Measurements from ENCODE around the gene TSC22D2.

Gene TSC22D2

DNA sequence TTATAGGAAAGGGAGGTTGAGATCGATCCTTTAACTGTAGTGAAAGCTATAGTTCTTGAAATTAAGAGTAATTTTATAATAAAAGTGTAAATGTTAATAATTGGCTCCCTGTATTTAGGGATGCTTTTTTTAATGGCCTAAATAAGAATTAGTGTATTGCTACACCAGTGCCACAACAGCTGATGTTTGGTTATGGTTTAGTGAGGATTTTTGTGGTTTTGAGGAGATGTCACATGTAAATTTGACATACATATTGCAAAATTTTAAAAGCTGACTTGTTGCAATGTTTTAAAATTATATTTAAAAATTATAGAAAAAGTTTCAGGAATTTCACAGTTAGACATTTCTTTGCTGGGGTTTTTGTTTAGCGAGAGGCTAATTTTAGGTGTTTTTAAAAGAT is 3.9 kb downstream of the TSC22D2 start:
- DNase-seq (ENCODE audit: low read depth in 2 of 2, low spot score in 1 of 2) = no peak

DNA sequence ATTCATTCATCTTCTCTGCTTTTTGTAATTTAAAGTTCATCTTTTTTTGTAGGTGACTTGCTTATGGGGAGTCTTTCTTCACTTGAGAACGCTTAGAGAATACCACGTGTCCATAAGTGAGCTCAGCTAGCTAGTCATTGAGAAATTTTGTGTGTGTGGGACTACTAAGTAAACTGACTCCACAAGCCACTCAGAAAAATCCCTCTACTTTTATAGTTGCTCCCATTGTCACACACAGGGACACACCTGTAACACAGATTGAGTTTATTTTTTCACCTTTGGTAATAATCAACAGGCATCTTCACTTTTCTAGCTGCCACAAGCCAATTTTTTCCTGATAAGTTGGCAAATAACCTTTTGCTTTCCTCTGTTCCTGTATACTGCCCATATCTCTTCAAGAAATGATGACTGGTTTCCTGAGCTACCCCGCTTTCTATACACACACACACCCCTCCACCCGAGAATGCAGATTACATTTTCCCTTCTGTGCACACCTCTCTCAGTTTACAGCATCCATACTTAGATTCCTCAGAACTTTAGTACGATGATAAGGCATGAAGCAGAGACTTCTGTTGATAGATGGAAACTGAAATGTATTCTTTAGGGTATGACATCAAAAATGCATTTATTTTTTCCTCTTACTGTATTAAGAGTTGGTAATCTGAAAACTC is 4.6 kb downstream of the TSC22D2 start:
- no peak for DNase-seq (ENCODE audit: low read depth in 2 of 2, low spot score in 1 of 2)

DNA sequence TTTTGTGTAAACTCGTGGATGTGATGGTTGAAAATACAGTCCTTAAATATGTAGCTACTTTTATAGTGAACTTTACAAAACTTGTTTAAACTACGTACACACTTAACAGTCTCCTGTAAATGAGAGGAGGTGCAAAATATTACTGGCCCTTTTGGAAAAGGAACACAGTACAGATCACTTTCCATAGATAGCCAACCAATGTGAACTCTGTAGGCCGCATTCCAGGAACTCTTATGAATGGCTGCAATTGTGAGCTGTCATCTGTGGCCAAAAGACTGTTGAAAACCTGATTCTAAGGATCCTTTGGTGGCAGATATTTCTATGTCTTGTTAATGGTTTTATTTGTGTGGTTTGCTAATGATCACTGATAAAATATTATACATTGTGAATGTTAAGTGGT is 6.2 kb downstream of the TSC22D2 start:
- no peak for DNase-seq (ENCODE audit: low read depth in 2 of 2, low spot score in 1 of 2)

DNA sequence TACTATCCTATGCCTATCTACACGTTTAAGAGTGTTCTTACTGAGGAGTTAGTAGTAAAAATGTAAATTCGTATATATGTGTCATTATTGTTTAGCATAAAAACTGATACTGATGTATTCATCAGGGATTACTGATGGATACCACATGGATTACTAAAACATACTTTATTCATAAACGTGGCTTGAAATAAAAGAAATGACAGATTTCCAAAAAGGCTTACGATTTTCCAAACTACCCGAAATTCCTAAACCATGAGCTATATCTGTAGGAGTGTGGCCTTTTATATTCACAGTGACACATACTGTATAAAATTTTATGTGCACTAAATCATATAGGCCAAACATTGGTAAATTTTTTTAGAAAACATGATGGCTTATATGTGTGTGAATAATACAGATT is 6.9 kb downstream of the TSC22D2 start:
- DNase-seq (ENCODE audit: low read depth in 2 of 2, low spot score in 1 of 2) = no peak

DNA sequence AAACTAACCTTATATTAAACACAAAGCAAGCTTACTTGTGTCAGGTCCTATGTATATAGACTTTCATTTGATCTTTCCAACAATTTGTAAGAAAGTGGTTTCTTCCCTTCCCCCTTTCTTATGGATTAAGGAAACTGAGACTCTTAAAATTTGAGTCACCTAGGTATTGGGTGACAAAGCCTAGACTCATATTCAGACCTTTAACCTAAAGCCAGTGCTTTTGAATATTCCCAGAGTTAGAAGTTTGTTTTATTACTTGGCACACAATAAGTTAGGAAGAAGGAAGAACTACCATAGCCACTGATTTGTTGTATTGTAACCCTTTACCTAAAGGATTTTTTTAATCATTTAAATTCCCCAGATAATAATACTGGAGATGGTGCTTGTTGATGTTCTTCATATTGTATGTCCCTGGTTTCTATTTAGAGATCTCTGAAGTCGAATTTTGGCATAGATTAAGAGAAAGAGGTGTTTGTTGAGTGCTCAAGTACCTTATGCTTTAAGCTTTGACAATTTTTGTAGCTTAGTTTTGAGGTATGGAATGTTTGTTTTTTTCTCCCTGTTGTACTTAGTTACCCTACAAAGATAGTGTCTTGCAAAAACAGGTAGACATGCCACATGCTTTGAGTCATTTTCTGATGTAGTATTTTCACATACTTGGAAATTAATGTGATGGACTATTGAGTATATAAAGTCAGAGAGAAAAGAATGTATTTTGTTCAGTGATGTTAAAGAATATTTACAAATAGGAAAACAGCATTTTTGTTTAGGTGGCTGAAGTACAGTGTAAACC is 11.2 kb downstream of the TSC22D2 start:
- DNase-seq (ENCODE audit: low read depth in 2 of 2, low spot score in 1 of 2) = no peak

DNA sequence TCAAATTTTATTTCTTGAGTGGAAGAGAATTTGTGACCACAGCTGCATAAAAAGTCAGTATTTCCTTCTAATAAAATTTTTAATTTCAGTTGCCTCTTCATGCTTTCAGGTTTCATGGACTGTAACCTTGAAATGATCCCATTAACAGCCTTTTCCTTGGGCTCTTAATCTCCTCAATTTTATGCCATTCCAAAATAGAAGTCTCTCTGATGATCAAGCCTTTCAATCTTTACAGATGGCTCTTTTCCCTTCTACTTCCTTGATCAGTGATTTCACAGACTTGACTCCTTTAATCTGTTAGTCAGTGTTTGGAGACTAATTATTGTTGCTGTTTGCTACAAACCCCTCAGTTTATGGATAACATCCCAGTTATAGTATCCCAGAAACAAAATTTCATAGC is 11.9 kb downstream of the TSC22D2 start:
- DNase-seq (ENCODE audit: low read depth in 2 of 2, low spot score in 1 of 2) = no peak

DNA sequence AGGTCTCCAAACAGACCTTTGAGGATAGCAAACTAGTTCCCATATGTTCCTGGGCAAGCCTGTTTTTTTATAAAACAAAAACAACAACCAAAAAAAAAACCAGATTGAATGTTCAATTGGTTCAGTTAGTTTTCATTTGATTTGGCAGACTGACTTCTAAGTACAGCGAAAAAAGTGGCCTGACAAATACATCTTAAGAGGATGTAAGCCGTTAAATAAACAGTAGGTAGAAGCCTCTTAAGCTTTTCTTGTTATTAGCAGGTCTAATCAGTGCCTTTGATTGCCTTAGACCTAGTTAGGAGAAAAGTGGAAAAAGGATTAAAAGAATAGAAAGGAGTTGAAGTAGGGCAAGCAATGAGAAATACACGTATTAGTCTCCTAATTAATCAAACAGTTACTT is 13.2 kb downstream of the TSC22D2 start:
- DNase-seq (ENCODE audit: low read depth in 2 of 2, low spot score in 1 of 2) = no peak

DNA sequence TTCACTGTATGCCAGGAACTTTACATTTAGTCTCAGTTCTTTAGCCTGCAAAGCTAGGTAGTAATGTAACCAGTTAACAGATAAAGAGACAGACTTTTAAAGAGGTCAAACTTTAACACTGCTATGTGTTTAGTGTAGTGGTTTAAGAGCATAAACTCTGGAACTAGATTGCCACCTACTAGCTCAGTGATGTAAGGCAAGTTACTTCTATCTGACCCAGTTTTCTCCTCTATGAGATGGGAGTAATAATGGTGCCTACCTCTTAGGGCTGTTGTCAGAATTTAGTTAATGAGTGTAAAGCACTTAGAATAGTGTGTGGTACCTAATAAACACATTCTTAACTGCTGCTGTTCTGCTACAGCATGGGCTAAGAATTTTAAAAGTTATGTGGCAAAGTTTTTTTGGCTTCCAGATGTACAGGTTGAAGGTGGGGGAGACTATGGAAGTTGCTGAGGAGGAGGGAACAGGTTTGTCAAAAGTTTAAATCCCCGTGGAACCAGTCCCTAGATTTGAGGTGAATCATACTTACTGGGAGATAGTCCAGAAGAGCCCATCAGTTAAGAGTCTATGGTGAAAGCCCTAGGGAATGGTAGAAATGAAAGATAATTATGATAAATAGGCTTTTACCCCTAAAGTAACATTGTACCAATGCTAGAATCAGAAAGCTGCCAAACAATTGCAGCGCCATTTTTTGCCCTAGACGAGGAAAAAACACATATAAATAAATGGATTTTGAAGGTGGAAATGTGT is 13.9 kb downstream of the TSC22D2 start:
- no peak for DNase-seq (ENCODE audit: low read depth in 2 of 2, low spot score in 1 of 2)

DNA sequence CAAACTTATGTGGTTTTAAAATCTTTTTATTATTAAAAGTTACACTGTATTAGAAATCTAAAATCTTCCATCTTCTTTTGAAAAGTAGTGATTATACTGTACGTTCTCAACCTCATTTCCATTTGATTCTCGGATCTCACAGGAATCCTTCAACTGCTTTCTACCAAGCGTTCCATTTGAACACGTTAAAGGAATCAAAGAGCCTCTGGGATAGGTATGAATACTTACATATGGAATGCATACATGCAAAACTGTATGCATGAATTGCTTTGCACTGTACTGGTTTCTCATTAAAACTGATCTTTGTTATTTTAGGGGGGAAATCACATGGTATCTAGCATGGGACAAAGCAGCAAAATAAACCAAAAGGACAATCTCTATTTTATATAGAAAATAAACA is 14.8 kb downstream of the TSC22D2 start:
- DNase-seq (ENCODE audit: low read depth in 2 of 2, low spot score in 1 of 2) = no peak

DNA sequence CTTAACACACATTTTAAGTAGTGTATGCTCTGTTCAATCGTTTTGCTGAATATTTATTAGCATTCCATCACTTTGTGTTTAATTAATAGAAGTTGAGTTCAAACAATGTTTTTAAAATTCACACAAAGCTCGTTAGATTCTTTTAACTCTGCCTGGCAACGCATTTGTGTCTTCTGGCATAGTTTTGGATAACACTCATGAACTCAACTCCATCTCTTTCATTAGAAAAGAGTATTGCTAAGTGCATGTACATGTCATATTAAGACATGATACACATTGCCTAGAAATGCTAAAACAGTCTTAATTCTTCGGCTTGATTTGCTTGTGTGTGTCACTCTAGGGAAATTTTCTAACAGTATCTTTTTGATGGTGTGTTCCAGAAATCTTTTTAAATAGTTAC is 15.7 kb downstream of the TSC22D2 start:
- DNase-seq (ENCODE audit: low read depth in 2 of 2, low spot score in 1 of 2) = no peak

DNA sequence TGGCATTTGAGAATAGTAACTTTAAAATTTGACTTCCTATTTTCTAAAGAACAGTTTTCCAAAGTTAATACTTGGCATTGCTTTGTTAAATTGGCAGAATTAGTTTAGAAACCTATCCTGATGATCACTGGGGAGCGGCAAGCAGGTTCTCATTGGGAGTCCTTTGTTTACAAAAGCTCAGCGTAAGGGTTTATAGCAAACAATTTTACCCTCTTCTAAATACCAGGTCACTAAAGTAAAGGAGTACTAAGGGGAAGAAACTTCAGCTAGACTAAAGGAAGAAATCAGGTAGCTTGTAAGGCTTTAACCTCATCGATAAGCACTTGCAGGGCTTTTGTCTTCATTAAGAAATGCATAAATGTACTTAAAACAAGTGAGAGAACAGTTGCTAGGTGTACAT is 18.2 kb downstream of the TSC22D2 start:
- no peak for DNase-seq (ENCODE audit: low read depth in 2 of 2, low spot score in 1 of 2)

DNA sequence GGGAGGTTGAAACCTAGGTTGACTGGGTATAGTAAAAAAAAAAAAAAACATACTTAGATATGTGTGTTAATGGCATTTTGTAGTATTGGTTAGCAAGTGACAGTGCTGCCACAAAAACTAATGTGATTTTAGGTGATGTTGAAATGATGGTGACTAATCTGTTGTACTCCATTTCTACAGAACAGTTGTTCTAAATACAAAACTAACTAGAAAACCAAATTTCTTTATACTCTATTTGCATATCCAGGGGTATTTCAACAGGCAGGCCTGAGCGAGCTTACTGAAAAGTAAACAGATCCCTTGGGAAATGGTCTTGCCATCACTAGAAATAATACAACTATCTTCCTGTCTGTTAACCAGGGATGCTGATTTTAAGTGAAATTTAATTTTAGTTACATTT is 20.5 kb downstream of the TSC22D2 start:
- no peak for DNase-seq (ENCODE audit: low read depth in 2 of 2, low spot score in 1 of 2)

DNA sequence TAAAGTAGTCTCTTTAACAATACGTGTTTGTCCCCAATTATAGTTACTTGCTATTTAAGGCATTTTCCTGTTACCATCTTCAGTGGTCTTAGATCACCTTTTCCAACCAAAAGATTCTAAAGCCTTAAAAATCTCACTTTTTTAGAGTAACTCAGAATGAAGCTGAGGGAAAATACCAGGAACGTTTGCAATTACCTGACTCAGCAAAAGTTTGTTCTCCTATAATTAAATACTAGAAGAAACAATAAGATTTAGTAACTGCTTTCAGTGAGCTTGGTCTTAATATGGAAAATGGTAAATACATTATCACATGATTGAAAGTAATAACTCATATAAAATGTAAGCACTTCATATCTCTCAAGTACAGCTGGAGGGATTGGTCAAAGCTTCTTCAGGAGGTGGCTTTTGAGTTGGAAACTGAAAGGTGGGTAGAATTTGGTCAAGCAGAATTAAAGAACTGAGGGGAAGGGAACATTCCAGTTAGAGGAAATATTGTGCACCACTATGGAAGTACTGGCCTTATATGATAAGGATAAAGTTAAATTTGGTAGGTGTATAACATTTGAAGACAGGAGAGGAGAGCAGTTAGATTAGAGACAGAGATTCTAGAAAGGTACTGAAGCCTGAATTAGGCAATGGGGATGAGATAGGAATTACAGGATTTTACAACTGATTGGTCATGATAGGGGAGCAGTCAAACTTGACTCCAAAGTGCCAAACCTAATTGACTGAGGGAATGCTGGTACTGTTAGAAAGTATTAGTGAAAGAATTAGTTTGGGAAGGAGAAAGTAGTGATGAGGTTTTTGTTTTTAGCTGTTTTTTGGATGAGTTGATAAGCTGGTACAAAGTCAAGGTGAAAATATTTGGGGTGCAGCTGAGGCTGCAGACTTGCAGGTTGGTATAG is 21.9 kb downstream of the TSC22D2 start:
- DNase-seq (ENCODE audit: low read depth in 2 of 2, low spot score in 1 of 2) = no peak

DNA sequence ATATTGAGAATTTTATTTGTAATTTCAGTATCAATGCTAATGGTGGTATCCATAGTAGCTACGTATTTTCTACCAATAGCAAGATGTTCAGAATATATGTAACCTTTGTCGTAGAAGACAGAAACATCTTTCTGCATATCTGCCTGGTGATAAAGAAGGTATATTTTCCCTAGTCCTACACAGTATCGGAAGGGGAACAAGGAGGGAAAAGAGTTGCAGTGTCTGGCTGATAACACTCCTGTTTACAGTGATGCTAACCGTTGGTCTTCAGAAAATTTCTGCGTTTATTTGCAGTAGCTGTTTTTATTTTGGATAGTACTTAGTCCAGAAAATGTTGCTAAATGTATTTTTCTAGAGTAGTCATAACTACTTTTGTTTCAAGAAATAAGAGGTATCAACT is 25.2 kb downstream of the TSC22D2 start:
- no peak for DNase-seq (ENCODE audit: low read depth in 2 of 2, low spot score in 1 of 2)

DNA sequence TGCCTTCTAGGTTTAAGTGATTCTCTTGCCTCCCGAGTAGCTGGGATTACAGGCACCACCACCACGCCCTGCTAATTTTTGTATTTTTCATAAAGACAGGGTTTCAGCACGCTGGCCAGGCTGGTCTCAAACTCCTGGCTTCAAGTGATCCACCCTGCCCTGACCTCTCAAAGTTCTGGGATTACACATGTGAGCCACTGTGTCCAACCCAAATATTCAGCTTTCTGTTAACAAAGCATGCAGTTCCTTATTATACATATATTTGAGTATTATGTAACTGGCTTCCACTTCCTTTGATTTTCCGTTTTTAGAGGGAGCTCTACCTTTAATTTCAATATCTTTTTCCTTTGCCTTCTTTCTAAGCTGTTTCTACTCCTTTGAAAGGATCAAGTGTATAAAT is 26.1 kb downstream of the TSC22D2 start:
- no peak for DNase-seq (ENCODE audit: low read depth in 2 of 2, low spot score in 1 of 2)

DNA sequence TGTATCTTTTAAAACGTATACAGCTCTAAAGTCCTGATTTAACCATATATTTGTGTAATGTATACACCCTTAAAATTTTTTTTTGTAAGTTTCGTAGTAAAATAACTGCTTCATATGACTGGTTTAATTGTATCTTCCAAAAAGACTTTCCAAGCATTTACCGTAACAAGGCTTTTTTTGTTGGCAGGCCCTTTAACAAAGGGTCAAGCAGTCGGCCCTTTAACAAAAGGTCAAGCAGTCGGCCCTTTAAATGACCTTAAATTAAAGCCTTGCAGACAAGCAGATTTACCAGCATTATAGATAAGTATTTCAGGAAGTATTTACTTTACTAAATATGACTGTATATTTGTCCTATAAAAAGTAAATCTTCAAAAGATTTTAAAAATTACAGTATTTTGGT is 28.1 kb downstream of the TSC22D2 start:
- no peak for DNase-seq (ENCODE audit: low read depth in 2 of 2, low spot score in 1 of 2)

DNA sequence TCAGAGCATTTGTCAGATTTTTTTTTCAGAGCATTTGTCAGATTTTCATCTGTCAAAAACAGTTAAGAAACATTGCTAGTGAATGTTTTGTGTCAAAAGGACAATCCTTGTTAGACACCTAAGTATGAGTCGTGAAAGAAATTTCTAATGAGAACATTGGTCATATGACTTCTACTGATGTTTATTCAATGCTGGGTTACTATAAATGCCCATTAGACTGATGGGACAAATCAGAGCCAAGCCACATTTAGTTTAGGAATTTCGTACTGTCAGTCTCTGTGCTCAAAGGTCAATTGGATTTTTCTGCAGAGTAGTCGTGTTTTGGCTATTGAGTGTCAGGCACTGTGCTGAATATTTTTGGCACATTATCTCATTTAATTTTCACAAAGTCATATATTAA is 31.6 kb downstream of the TSC22D2 start:
- no peak for DNase-seq (ENCODE audit: low read depth in 2 of 2, low spot score in 1 of 2)

DNA sequence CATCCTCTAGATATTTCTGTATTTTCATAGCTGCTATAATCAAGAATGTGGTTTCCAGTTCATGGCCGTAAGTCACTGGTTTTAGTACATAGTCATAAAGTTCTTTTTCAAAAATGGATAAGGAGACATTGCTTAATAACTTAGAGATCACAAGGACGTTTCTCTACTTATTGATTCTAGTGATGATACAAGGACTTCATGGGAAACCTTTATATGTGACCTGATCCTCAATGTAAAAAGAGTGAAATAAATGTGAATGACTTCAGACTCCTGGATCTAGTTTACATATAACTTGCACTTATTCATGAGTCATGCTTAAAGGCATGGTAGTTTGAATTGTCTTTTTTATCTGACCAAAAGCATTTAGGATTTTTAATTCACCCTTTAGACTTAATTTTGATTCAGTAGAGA is 35.2 kb downstream of the TSC22D2 start:
- no peak for DNase-seq (ENCODE audit: low read depth in 2 of 2, low spot score in 1 of 2)

DNA sequence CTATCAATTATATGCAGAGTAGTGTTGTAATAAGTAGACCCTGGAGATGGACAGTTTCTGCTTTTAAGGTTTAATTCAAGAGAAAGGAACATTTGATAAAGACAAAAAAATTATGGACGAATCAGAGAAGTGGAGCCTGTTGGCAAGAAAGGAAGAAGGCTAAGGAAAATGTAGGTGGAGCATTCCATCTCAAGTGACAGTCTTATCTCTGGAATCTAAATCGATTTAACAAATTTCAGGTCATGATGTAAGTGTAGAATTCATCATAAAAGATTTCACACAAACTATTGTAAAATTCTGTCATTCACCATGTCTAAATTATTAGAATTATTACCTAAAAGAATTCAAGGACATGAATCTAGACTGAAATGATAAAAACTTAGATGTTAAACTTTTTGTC is 36.3 kb downstream of the TSC22D2 start:
- DNase-seq (ENCODE audit: low read depth in 2 of 2, low spot score in 1 of 2) = no peak

DNA sequence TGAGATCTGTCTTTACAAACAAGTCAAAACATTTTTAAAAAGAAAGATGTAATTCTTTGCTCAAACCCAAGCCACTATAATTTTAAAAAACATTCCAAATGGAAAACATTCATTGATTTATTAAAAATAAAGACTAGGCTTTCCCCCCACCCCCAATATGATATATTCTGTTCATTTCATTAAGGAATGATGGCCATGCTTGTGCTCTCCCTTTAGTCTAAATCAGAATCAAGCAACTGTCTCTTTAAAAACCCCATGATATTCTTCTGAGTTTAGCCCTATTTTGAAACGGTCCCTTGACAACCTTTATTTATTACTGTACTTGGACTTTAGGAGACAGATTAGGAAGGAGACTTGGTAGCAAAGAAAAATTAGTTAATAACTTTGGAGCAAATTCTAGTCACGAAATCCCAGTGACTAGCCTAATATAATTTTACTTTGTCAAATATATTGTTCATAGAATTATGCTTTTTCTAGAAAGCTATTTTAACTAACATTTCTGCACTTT is 38.4 kb downstream of the TSC22D2 start:
- DNase-seq (ENCODE audit: low read depth in 2 of 2, low spot score in 1 of 2) = no peak

DNA sequence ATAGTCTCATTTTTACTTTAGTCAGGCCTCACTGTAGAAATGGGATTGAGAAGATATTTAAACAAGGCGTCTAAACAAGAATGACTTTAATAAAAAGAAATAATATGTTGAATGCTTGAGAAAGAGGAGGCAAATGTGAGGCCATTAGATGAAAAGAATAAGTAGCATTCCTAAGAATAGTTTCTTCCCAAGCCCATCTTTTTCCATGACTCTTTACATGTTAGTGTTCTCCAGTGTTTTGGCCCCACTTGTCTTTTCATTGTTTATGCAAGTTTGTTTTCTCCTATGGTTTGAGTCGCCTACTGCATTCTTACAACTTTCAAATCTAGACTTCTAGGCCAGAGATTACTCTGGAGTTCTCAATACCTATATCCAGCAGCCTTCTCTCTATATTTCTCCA is 39.0 kb downstream of the TSC22D2 start:
- DNase-seq (ENCODE audit: low read depth in 2 of 2, low spot score in 1 of 2) = no peak
